Measurements from ENCODE around the gene CENPT.
A peak's percentile ranks its signal among the peaks of the same experiment; 100 is the strongest.
"Not testable (repeated sequence)": the region's sequence is repeated elsewhere in the genome, so short reads cannot be mapped to it uniquely, and the experiment has no call there.

Gene CENPT

GRCh38 chr16:67848118-67848517, 625 bp upstream of the CENPT start:
- DNase-seq = no peak
- TF ChIP-seq GATA1 (IDR thresholded peaks at IDR 0.05; ENCODE audit: low read depth, low read length) = no peak
- TF ChIP-seq POLR2A (IDR thresholded peaks at IDR 0.05; ENCODE audit: low read length) = no peak

DNA sequence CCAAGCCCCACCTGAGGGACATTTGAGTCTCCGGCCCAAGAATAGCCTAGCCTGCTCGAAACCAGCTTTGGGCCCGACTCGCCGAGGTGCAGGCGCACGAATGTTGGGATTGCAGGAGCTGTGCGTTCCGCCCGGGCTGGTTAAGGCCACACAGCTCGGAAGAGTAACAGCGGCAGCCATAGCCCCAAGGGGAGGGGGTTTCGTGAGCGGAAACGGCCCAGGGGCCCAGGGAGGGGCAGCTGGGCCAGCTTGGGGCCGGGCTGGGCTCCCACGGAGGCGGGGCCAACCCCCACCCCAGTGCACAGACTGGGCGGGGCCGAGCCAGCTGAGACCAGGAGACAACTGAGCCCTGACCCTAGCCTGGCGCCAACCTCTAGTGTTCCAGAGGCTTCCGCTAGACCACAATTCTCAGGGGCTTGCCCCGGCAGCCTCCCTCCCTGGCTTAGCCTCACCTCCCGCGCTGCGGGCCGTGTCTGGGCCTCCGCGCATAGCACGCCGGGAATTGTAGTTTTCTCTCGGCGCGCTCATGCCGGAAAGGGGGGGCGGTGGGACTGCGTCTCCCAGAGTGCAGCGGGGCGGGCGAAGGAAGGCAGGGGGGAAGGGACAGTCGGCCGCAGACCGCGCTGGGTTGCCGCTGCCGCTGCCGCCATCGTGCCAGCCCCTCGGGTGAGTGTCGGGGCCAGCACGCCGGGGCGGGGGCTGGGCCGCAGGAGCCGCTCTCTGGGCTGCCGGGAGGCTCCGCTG, 1.0 kb downstream of the CENPT start, which contains the start of gene NUTF2:
Gene NUTF2 (plus strand): TSS at position 614 of the 744 bp plus-strand sequence. CDS start 18,198 bp downstream, outside the sequence.
- peak; percentile 95 to 96 for DNase-seq
- TF ChIP-seq POLR2A (IDR thresholded peaks at IDR 0.05; ENCODE audit: low read length) (peak; percentile 58), GATA1 (IDR thresholded peaks at IDR 0.05; ENCODE audit: low read depth, low read length) (no peak)

GRCh38 chr16:67846063-67846319, 1.5 kb downstream of the CENPT start:
- peak in 1 of 2 experiments; percentile 46 for DNase-seq
- TF ChIP-seq GATA1 (IDR thresholded peaks at IDR 0.05; ENCODE audit: low read depth, low read length) = no peak
- TF ChIP-seq POLR2A (IDR thresholded peaks at IDR 0.05; ENCODE audit: low read length) = no peak

DNA sequence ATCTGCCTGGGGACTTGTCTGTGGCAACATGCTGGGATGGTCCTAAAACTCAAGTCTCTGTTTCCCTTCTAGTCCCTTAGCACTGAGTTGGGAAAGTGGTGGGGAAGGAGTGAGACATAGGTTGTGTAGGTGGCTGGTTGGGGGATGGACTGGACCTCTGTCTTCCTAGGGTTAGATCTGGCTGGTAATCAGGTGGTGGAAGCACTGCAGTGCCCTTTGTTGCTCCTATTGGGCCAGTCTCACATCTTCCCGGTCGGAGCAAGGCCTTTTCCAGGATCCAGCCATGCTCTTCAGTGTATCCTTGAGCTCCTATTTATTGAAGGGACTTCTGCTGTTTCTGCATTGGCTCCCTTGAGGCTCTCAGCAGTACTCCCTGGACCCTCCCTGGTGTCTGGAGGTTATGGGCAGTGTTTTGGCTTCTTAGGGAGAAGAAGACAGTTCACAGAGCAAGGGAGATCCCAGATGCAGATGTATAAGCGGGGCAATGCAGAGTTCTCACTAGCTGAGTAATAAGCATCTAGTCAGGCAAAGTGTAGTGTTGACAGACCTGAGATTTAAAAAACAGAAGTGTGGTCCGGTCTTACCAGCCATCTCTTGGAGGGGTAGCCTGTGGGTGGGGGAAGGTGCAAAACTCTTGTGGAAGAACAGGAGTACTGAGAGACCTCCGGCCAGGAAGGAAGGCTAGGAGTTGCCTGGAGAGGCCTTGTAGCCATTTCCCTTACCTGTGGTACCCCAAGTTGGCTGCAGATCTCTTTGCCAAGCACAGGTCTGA, 2.0 kb downstream of the CENPT start:
- no peak for TF ChIP-seq GATA1 (IDR thresholded peaks at IDR 0.05; ENCODE audit: low read depth, low read length)
- TF ChIP-seq POLR2A (IDR thresholded peaks at IDR 0.05; ENCODE audit: low read length) = no peak
- DNase-seq = peak in 1 of 2 experiments; percentile 38

DNA sequence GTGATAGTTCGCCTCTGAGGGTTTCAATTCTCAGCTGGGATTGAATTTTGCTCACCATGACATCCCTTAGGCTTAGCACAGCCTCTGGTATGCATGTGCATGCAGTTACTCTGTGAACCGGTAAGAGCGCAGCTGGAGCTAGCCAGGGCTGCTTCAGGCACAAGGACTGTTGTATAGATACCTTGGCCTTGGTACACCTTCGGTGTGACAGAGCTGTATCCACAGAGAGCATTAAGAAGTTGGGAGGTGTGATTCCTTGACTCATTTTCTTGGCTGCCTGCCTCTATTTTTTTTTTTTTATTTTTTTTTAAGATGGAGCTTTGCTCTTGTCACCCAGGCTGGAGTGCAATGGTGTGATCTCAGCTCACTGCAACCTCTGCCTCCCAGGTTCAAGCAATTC, 3.0 kb downstream of the CENPT start:
- DNase-seq = no peak
- no peak for TF ChIP-seq GATA1 (IDR thresholded peaks at IDR 0.05; ENCODE audit: low read depth, low read length)
- TF ChIP-seq POLR2A (IDR thresholded peaks at IDR 0.05; ENCODE audit: low read length) = no peak

GRCh38 chr16:67843343-67843765, 4.1 kb downstream of the CENPT start:
- TF ChIP-seq POLR2A (IDR thresholded peaks at IDR 0.05; ENCODE audit: low read length) (no peak), GATA1 (IDR thresholded peaks at IDR 0.05; ENCODE audit: low read depth, low read length) (no peak)
- no peak for DNase-seq

GRCh38 chr16:67842509-67843342, 4.8 kb downstream of the CENPT start:
- TF ChIP-seq GATA1 (IDR thresholded peaks at IDR 0.05; ENCODE audit: low read depth, low read length) = no peak
- TF ChIP-seq POLR2A (IDR thresholded peaks at IDR 0.05; ENCODE audit: low read length) = peak; percentile 1
- DNase-seq = peak; percentile 75 to 81

DNA sequence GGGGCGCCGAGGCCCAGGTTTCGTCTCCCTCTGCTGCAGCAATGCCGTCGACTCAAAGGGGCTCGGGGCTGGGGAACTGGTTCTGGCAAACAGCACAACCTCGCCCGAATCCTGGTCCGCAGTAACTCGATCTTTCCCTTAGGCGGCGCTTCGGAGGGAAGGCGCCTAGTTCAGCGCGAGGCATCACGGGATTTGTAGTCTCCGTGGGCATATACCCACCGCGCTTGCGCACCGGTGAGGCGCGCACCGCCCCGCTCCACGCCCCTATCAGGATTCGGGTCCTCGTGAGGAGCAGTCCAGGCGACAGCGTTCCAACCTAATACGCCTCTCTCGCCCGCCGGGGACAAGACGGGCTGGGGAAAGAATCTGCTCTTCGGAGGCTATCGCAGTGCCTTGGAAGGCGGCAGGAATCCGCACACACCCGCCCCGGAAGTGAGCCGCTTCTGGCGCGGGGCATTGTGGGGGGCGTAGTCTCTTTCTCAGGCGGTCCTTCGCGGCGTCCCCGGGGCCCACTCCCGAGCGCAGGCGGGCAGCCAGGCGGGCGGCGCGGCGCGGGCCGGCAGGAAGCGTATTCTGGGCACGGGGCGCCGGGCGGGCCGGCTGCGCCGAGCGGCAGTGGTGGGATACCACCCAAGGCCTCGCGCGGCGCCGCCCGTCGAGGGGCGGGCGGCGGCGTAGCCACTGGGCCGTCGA, 5.5 kb downstream of the CENPT start, which contains the start of gene THAP11:
Gene THAP11 (plus strand): TSS at position 505 of the 693 bp plus-strand sequence. CDS start 235 bp downstream, outside the sequence.
- DNase-seq = peak; percentile 95 to 98
- TF ChIP-seq POLR2A (IDR thresholded peaks at IDR 0.05; ENCODE audit: low read length) = peak; percentile 63
- no peak for TF ChIP-seq GATA1 (IDR thresholded peaks at IDR 0.05; ENCODE audit: low read depth, low read length)

- no peak for TF ChIP-seq POLR2A (IDR thresholded peaks at IDR 0.05; ENCODE audit: low read length)
- no peak for TF ChIP-seq GATA1 (IDR thresholded peaks at IDR 0.05; ENCODE audit: low read depth, low read length)
- no peak for DNase-seq
Measured at GRCh38 chr16:67841198-67841815, 6.2 kb downstream of the CENPT start.

DNA sequence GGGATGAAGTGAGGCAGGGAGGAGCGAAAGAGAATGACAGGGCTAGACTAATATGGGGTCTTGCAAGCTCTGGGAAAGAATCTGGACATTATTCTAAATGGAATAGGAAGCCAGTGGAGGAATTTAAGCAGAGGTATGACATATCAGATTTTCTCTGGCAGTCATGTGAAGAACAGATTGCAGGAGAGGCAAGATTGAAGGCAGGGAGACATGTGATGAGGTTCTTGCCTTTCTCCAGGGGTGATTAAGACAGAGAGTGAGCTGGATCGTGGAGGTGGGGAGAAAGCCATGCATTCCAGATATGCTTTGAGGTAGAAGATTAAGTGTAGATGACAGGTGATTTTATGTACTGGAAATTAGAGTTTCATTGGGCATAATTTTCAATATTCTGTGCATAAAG, 9.7 kb downstream of the CENPT start:
- no peak for DNase-seq
- no peak for TF ChIP-seq GATA1 (IDR thresholded peaks at IDR 0.05; ENCODE audit: low read depth, low read length)
- no peak for TF ChIP-seq POLR2A (IDR thresholded peaks at IDR 0.05; ENCODE audit: low read length)

- not testable (repeated sequence) for DNase-seq
Measured at GRCh38 chr16:67837190-67837589, 10.3 kb downstream of the CENPT start.

DNA sequence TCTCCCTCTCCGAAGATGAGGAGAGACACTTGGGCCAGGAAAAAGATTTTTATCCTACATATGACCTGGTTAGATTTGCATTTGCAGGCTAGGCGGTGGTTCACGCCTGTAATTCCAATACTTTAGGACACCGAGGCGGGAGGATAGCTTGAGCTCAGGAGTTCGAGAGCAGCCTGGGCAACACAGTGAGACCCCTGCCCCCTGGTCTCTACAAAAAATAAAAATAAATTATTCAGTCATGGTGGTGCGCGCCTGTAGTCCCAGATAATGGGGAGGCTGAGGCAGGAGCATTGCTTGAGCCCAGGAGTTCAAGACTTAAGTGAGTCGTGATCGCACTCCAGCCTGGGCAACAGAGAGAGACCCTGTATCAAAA, 13.3 kb downstream of the CENPT start:
- TF ChIP-seq POLR2A (IDR thresholded peaks at IDR 0.05; ENCODE audit: low read length) (no peak), GATA1 (IDR thresholded peaks at IDR 0.05; ENCODE audit: low read depth, low read length) (no peak)
- no peak for DNase-seq
